Activated T-helper 2 cell treated with anti-CD3 and anti-CD28 coated beads, Interferon-gamma antibody, Interleukin-2, Interleukin-4, amounts not matched to agents 10 μg/mL and 5 μg/mL and 100 μg/mL, durations not matched to agents 14 hours and 24 hours and 36 hours (primary cell): ENCODE measurements around the gene ZNF420. TPM values are rescaled to one million over a fixed set of nuclear protein-coding genes. Genes with fewer than 3 reads are reported as not detected.
"Not testable (repeated sequence)": the region's sequence is repeated elsewhere in the genome, so short reads cannot be mapped to it uniquely, and the experiment has no call there.

Source experiments
- DNase-seq: peaks from one replicate; pipeline ENCODE4 v3.0.0; 2021; ENCODE audit warnings: low spot score
- H3K27ac Mint-ChIP-seq: one replicate; pipeline ENCODE4 v1.8.0; 2021; ENCODE audit warnings: mixed read lengths
- H3K27me3 Mint-ChIP-seq: one replicate; pipeline ENCODE4 v1.8.0; 2021; ENCODE audit warnings: low read depth, mixed read lengths
- H3K36me3 Mint-ChIP-seq: one replicate; pipeline ENCODE4 v1.8.0; 2021; ENCODE audit warnings: low read depth, mixed read lengths
- H3K4me1 Mint-ChIP-seq: one replicate; pipeline ENCODE4 v1.8.0; 2021; ENCODE audit warnings: low read depth, mixed read lengths
- H3K4me3 Mint-ChIP-seq: one replicate; pipeline ENCODE4 v1.8.0; 2021; ENCODE audit warnings: low read depth, mild to moderate bottlenecking, moderate library complexity, mixed read lengths
- H3K9me3 Mint-ChIP-seq: one replicate; pipeline ENCODE4 v1.8.0; 2021; ENCODE audit warnings: mixed read lengths
- intact Hi-C: fragments of 100-400 bp; cut with micrococcal nuclease; formaldehyde crosslinking; loops from one replicate; pipeline ENCODE4 v1.15.1; 2023
- total RNA-seq: library from RNA; stranded (reverse); gene quantifications from 2 replicates; pipeline ENCODE4 v1.2.3, GENCODE V29; 2022

ZNF420 gene
- total RNA-seq, 1 donor from 2014 or later = 5.5 TPM

DNA sequence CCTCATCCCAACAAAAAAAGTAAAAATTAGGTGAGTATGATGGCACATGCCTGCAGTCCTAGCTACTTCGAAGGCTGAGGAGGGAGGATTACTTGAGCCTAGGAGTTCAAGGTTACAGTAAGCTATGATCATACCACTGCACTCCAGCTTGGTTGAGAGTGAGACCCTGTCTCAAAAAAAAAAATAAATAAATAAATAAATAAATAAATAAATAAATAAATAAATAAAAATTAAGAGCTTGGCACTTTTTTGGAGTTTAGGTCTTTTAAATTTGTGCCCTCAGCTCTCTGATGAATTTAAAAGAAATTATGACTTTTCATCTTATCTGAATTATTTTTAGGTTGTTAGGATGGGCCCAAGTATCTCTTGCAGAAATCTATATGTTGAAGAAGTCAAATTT is 8.9 kb downstream of the ZNF420 start:
- Mint-ChIP-seq H3K4me3 (no peak overlapping the region), H3K9me3 (peaks cover 70% of the 10 kb centered on the region), H3K36me3 (peaks cover 69% of the 10 kb centered on the region), H3K27ac (no peak overlapping the region), H3K27me3 (no peaks in the 10 kb centered on the region), H3K4me1 (no peaks in the 10 kb centered on the region)
- intact Hi-C loops = no loop called here
- DNase-seq = no peak

DNA sequence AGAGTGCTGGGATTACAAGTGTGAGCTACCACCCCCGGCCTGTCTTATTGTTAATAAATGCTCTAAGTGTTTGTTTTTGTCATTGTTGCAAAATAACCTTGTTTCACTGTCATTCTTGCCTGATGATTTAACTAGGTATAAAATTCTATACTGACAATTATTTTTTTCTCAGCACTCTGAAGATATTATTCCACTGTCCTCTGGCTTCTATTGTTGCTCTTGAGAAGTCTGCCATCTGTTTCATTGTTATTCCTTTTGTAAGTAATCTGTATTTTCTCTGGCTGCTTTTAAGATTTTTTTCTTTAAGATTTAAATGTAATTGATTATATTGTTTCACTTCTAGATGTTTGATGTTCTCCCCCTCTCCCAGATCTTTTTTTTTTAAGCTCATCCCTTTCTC is 17.6 kb downstream of the ZNF420 start:
- no peak overlapping the region for H3K4me3 Mint-ChIP-seq
- H3K27ac Mint-ChIP-seq = no peak overlapping the region
- peaks cover 70% of the 10 kb centered on the region for H3K9me3 Mint-ChIP-seq
- H3K4me1 Mint-ChIP-seq = no peaks in the 10 kb centered on the region
- intact Hi-C loops = no loop called here
- no peak for DNase-seq
- no peaks in the 10 kb centered on the region for H3K27me3 Mint-ChIP-seq
- peaks cover 91% of the 10 kb centered on the region for H3K36me3 Mint-ChIP-seq

DNA sequence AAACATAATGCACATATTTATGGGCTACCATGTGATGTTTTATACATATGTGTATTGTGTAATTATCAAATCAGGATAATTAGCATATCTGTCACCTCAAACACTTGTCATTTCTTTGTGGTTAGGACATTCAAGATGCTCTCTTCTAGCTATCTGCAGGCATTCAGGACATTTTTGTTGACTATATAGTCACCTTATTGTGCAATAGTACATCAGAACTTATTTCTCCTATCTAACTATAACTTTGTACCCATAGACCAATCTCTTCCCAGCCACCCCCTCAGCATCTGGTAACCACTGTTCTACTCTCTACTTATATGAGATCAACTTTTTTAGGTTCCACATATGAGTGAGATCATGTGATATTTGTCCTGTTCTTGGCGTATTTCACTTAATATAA is 20.3 kb downstream of the ZNF420 start:
- H3K4me1 Mint-ChIP-seq = no peaks in the 10 kb centered on the region
- H3K4me3 Mint-ChIP-seq = no peak overlapping the region
- peaks cover 70% of the 10 kb centered on the region for H3K9me3 Mint-ChIP-seq

DNA sequence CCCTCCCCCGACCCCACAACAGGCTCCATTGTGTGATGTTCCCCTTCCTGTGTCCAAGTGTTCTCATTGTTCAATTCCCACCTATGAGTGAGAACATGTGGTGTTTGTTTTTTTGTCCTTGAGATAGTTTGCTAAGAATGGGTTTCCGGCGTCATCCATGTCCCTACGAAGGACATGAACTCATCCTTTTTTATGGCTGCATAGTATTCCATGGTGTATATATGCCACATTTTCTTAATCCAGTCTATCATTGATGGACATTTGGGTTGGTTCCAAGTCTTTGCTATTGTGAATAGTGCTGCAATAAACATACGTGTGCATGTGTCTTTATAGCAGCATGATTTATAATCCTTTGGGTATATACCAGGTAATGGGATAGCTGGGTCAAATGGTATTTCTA is 25.9 kb downstream of the ZNF420 start:
- H3K4me3 Mint-ChIP-seq, DNase-seq, intact Hi-C loops, H3K27me3 Mint-ChIP-seq, H3K27ac Mint-ChIP-seq, H3K4me1 Mint-ChIP-seq: not testable (repeated sequence)
- Mint-ChIP-seq H3K36me3 (peaks cover 90% of the 10 kb centered on the region), H3K9me3 (peaks cover 87% of the 10 kb centered on the region)

More for the DNA sequence above, 20.3 kb downstream of the ZNF420 start:
- no peaks in the 10 kb centered on the region for H3K27me3 Mint-ChIP-seq
- DNase-seq = no peak
- no peak overlapping the region for H3K27ac Mint-ChIP-seq
- peaks cover 89% of the 10 kb centered on the region for H3K36me3 Mint-ChIP-seq
- intact Hi-C loops = no loop called here

DNA sequence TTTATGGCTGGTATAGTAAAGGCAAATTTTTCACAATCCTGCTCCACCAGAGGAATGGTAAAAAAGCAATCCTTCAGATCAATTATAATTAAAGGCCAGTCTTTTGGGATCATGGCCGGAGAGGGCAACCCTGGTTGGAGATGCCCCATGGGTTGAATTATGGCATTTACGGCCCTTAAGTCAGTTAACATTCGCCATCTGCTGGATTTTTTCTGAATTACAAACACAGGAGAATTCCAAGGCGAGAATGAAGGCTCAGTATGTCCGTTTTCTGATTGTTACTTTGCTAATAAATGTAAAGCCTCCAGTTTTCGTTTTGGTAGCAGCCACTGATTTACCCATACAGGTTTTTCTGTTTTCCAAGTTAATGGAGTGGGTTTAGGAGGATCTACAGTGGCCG is 33.5 kb downstream of the ZNF420 start:
- peaks cover 87% of the 10 kb centered on the region for H3K9me3 Mint-ChIP-seq
- intact Hi-C loops, H3K27me3 Mint-ChIP-seq, DNase-seq, H3K4me1 Mint-ChIP-seq, H3K4me3 Mint-ChIP-seq, H3K27ac Mint-ChIP-seq: not testable (repeated sequence)
- H3K36me3 Mint-ChIP-seq = peaks cover 96% of the 10 kb centered on the region

DNA sequence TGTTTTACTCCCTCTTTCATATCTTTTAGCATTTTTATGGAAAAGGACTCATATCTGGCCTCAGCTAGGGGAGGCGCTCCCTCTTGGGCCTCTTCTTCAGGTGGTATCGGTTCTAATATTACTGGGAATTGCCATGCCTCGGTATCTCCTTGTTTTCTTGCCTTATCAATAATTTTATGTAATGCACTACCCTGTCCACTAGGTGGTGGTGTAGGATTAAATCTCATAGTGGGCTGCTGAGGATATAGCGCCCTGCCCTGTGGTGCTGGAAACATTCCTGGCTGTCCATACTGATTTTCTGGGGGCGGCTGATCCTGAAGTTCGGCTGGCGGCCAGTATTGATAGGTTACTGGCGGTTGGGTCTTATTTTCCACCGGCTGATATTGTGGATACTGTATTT is 35.8 kb downstream of the ZNF420 start:
- intact Hi-C loops = no loop called here
- no peak overlapping the region for H3K27ac Mint-ChIP-seq
- H3K36me3 Mint-ChIP-seq = peaks cover 78% of the 10 kb centered on the region
- peaks cover 74% of the 10 kb centered on the region for H3K9me3 Mint-ChIP-seq
- no peak for DNase-seq
- no peaks in the 10 kb centered on the region for H3K27me3 Mint-ChIP-seq
- H3K4me1 Mint-ChIP-seq = no peaks in the 10 kb centered on the region
- H3K4me3 Mint-ChIP-seq = no peak overlapping the region

DNA sequence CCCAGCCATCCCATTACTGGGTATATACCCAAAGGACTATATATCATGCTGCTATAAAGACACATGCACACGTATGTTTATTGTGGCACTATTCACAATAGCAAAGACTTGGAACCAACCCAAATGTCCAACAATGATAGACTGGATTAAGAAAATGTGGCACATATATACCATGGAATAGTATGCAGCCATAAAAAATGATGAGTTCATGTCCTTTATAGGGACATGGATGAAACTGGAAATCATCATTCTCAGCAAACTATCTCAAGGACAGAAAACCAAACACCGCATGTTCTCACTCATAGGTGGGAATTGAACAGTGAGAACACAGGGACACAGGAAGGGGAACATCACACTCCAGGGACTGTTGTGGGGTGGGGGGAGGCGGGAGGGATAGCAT is 43.9 kb downstream of the ZNF420 start:
- H3K27ac Mint-ChIP-seq, H3K4me1 Mint-ChIP-seq, DNase-seq, intact Hi-C loops, H3K4me3 Mint-ChIP-seq, H3K27me3 Mint-ChIP-seq: not testable (repeated sequence)
- peaks cover 61% of the 10 kb centered on the region for H3K9me3 Mint-ChIP-seq
- peaks cover 28% of the 10 kb centered on the region for H3K36me3 Mint-ChIP-seq

DNA sequence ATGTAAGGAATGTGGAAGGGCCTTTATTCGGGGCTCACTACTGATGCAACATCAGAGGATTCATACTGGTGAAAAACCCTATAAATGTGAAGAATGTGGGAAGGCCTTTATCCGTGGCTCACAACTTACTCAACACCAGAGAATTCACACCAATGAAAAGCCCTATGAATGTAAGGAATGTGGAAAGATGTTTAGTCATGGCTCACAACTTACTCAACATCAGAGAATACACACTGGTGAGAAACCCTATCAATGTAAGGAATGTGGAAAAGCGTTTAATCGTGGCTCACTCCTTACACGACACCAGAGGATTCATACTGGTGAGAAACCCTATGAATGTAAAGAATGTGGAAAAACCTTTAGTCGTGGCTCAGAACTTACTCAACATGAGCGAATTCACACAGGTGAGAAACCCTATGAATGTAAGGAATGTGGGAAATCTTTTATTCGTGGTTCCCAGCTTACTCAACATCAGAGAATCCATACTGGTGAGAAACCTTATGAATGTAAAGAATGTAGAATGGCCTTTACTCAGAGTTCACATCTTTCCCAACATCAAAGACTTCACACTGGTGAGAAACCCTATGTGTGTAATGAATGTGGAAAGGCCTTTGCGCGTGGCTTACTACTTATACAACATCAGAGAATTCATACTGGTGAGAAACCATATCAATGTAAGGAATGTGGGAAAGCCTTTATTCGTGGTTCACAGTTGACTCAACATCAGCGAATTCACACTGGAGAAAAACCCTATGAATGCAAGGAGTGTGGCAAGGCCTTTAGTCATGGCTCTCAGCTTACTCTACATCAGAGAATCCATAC is 50.0 kb downstream of the ZNF420 start:
- Mint-ChIP-seq H3K27me3 (no peaks in the 10 kb centered on the region), H3K27ac (no peak overlapping the region), H3K9me3 (peaks cover 89% of the 10 kb centered on the region), H3K4me3 (no peak overlapping the region), H3K4me1 (no peaks in the 10 kb centered on the region), H3K36me3 (peaks cover 52% of the 10 kb centered on the region)
- no peak for DNase-seq
- intact Hi-C loops = no loop called here

DNA sequence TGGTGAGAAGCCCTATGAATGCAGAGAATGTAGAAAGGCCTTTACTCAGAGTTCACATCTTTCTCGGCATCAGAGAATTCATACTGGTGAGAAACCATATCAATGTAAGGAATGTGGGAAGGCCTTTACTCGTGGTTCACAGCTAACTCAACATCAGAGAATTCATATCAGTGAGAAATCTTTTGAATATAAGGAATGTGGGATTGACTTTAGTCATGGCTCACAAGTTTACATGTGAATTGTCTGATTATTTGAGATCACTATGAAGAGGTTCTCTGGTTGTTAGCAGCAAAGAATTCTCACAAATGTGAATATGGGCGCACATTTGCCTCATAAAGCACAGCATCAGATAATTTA is 50.6 kb downstream of the ZNF420 start:
- H3K4me1 Mint-ChIP-seq = no peaks in the 10 kb centered on the region
- no peak overlapping the region for H3K27ac Mint-ChIP-seq
- H3K4me3 Mint-ChIP-seq = no peak overlapping the region
- intact Hi-C loops = no loop called here
- no peak for DNase-seq
- no peaks in the 10 kb centered on the region for H3K27me3 Mint-ChIP-seq
- H3K9me3 Mint-ChIP-seq = peaks cover 91% of the 10 kb centered on the region
- H3K36me3 Mint-ChIP-seq = peaks cover 54% of the 10 kb centered on the region

DNA sequence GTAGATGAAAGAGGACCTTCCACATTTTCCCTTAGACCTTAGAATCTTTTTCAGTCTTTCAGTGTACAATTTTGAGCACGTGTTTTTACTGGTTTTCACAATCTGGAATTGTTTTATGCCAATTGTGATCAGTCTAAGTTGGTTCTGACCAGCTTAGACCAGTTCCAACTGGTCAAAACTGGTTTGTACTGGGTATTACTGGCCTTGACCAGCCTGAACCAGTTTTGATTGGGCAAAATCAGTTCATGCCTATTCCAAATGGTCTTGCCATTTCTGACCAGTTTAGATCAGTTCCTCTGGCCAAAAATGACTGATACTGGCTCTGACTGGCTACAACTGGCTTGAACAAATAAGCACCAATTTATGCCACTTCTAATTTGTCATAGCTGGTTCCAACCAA is 57.9 kb downstream of the ZNF420 start:
- Mint-ChIP-seq H3K27ac (no peak overlapping the region), H3K9me3 (peaks cover 77% of the 10 kb centered on the region), H3K27me3 (no peaks in the 10 kb centered on the region), H3K4me3 (no peak overlapping the region), H3K4me1 (no peaks in the 10 kb centered on the region), H3K36me3 (peaks cover 12% of the 10 kb centered on the region)
- DNase-seq = no peak
- intact Hi-C loops = no loop called here

DNA sequence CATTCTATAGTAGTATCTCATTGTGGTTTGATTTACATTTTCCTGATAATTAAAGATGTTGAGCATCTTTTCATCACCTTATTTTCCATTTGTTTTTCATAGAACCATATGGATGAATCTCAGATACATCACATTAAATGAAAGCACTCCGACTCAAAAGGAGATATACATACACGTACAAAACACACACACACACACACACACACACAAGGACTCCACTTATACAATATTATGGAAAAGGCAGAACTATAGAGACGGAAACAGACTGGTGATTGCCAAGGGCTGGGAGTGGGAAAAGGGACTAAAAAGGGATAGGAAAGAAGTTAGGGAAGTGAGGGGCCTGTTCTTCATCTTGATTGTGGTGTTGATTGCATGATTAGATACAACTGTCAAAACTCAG is 70.0 kb downstream of the ZNF420 start:
- H3K27me3 Mint-ChIP-seq = no peaks in the 10 kb centered on the region
- peaks cover 65% of the 10 kb centered on the region for H3K9me3 Mint-ChIP-seq
- no peak overlapping the region for H3K27ac Mint-ChIP-seq
- H3K36me3 Mint-ChIP-seq = peaks cover 23% of the 10 kb centered on the region
- no peaks in the 10 kb centered on the region for H3K4me1 Mint-ChIP-seq
- DNase-seq = no peak
- intact Hi-C loops = no loop called here
- no peak overlapping the region for H3K4me3 Mint-ChIP-seq

DNA sequence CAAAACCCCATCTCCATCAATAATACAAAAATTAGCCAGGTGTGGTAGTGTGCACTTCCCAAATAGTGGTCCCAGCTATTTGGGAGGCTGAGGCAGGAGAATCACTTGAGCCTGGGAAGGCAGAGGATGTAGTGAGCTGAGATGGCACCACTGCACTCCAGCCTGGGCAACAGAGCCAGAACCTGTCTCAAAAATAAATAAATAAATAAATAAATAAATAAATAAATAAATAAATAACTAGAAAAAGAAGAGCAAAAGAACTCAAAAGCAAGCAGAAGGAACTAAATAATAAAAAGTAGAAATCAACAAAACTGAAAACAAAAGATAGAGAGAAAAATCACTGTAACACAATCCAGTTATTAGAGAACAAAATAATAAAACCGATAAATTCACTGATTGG is 81.9 kb downstream of the ZNF420 start:
- intact Hi-C loops = no loop called here
- H3K4me3 Mint-ChIP-seq = no peak overlapping the region
- H3K27ac Mint-ChIP-seq = no peak overlapping the region
- H3K9me3 Mint-ChIP-seq = peaks cover 72% of the 10 kb centered on the region
- peaks cover 49% of the 10 kb centered on the region for H3K36me3 Mint-ChIP-seq
- no peak for DNase-seq
- no peaks in the 10 kb centered on the region for H3K27me3 Mint-ChIP-seq
- H3K4me1 Mint-ChIP-seq = no peaks in the 10 kb centered on the region

DNA sequence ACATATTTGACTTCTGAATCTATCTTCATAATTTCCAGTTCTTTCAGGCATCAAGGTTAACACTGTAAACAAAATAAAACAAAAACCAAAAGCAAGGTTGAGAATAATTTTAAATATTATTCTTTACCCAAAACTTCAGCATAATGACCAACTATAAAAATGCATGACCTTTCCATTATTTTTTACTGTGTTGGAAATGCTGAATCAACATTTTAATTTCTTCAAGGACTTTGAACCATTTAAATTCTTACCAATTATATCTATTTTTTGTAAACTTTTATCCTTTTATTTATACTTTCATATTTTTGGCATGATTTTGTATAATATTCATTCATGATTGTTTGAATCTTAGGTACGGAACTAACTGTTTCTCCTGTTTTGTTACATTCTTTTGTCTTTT is 87.4 kb downstream of the ZNF420 start:
- Mint-ChIP-seq H3K27me3 (no peaks in the 10 kb centered on the region), H3K4me3 (no peak overlapping the region), H3K4me1 (no peaks in the 10 kb centered on the region), H3K9me3 (peaks cover 50% of the 10 kb centered on the region), H3K36me3 (peaks cover 57% of the 10 kb centered on the region), H3K27ac (no peak overlapping the region)
- no peak for DNase-seq
- intact Hi-C loops = no loop called here
